ENCODE data around the gene SLC9A7.

The SLC9A7 gene

GRCh38 chrX:46758956-46759644 lies at the start of gene SLC9A7:
SLC9A7 (minus strand) TSS chrX:46759118; CDS start chrX:46759029, 89 bp downstream.
- peak; percentile 64 for DNase-seq

- no peak for DNase-seq
These were observed 46.4 kb upstream of the SLC9A7 start for GRCh38 chrX:46805270-46805669.

GRCh38 chrX:46803140-46803539 lies 44.2 kb upstream of the SLC9A7 start:
- DNase-seq: no peak

DNA sequence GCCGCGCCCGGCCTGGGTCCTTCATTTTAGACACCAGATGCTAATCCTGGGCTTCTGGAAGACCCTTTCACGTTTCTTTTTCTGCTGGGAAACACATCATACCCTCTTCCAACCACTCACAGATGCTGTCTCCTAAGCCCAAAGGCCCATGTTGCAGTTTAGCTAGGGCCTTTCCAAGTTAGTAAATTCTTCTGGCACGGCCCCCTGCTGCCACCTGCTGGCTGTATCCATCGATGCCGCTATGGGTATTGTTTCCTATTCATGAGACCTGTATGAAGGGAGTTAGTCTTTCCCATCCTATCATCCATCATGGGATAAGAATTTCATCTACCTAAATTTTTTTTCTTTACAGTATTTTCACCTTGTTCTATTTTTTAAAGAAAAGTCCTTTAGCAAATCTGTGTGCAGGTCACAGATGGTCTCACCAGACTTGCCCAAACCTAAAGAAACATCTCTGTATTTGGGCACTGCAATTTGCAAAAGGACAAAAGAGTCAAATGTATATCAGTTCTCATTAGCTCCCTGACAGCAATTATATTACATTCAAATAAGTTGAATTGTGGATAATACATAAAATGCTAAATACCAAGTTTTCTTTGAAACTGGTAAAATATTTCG lies 37.8 kb upstream of the SLC9A7 start:
- DNase-seq: peak; percentile 65

- DNase-seq: no peak
These were observed 34.6 kb upstream of the SLC9A7 start for GRCh38 chrX:46793386-46794143.

GRCh38 chrX:46792810-46793188 lies 33.9 kb upstream of the SLC9A7 start:
- peak; percentile 59 for DNase-seq

- peak; percentile 89 for DNase-seq
These were observed 33.2 kb upstream of the SLC9A7 start for GRCh38 chrX:46791927-46792809.

DNA sequence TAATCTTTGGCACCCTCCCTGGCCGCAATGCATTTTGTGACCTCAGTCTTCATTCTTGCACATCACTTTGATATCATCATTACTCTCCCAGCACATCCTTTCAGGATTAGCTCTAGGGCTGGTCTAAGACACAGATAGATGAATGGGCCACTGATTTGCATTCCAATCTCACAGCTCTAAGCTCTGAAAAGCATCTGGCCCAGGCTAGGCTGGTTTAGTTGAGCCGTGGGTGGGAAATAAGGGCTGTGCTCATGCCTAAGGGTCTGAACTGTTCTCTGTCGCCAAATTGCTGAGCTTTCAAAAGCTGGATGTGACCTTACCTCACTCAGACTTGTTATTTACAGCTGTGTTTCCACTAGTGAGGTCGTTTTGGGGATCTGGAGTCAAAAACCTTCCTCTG lies 30.0 kb upstream of the SLC9A7 start:
- DNase-seq: no peak

- peak; percentile 36 for DNase-seq
These were observed 25.5 kb upstream of the SLC9A7 start for GRCh38 chrX:46784437-46784836.

DNA sequence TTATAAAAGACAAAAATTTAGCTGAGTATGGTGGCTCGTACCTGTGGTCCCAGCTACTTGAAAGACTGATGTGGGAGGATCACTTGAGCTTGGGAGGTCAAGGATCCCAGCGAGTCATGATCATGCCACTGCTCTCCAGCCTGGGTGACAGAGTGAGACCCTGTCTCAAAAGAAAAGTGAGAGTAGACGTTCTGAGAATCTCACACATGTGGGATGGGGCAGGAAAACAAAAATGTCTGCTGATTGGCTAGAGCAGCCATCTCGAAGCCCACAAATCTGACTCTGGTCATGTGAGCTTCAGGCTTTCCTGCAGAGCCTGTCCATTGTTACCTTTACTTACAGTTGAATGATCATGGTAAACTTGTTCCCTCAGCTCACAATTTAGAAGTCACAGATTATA lies 23.1 kb upstream of the SLC9A7 start:
- no peak for DNase-seq

- no peak for DNase-seq
These were observed 19.3 kb upstream of the SLC9A7 start for GRCh38 chrX:46777971-46778810.

GRCh38 chrX:46770817-46771163 lies 11.9 kb upstream of the SLC9A7 start:
- no peak for DNase-seq

DNA sequence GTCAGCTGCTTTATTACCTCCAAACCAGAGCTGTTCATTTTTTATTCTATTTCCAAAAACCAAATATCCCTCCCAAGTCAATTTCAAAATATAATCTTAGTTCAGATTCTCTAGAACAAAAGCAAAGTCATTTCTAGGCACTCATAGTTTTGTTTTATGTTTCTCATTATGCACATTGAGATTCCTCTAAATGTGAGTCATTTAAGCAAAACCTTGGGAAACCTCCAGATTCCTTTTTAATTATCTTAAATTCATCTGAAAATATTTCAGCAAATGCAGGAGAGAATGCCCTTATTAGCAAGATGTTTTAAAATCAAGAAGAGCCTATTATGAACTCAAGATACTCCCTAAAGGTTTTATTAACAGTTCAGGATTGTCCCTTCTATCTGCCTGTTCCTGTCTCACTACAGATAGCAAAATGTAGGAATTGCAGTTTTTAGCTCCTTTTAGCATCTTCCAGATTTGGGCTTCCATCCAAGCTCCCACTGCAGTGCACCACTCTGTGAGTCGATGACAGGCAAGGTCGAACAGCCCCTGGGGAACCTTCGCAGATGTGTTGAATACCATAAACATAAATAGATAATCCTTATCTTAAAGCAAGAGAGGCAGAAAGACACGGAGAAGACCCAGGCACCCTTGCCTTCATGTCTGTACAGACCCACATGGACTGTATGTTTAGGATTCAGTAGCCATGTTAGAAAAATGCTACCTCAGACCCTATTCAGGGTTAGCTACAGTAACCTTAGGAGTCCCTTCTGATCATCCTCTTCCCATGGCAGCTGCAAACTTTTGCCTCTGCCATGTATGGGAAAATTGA lies 11.3 kb upstream of the SLC9A7 start:
- no peak for DNase-seq

DNA sequence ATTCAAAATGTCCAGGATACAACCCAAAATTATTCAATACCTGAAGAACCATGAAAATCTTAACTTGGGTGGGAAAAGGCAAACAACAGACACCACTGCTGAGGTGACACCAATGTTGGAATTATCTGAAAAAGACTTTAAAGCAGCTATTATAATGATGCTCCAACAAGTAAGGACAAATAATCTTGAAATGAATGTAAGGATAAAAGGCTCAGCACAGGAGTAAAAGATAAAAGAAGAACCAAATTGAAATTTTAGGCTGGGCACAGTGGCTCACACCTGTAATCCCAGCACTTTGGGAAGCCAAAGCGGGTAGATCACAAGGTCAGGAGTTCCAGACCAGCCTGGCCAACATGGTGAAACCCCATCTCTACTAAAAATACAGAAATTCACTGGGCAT lies 4.0 kb upstream of the SLC9A7 start:
- no peak for DNase-seq

GRCh38 chrX:46759645-46759974 lies 692 bp upstream of the SLC9A7 start:
- DNase-seq: no peak

DNA sequence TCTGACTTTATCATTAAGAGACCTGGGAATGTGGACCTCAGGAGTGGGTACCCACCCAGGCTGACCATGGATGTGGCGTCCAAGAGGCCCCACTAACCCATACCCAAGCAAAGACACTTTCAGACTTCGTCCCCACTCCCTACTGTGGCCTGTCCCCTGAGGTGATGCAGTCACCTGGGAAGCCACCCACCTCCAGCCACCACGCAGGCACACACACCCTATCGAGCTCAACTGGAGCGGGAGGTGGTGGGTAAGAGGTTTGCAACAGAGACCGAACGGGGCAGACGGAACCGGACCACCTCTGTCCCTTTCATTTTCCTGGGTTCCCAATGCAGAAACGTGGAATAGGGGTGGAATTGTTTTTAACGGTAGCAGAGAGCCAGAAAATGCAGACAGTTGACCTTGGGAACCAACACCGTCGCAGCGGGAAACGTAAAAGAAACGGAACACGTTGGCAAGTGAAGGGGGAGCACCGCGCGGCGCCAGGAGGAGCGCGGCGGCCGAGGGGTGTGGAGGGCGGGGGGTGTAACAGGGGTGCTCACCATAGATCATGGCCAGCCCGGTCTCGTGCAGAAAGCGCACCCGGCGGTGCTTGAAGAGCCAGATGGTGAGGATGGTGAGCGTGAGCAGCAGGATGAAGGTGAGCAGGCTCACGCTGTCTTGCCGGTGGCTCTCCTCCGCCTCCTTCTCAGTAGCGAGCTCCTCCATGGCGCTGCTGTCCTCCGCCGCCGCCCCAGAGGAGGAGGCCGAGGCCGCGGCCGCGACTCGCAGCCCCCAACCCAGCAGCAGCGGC lies 559 bp downstream of the SLC9A7 start:
- no peak for DNase-seq

DNA sequence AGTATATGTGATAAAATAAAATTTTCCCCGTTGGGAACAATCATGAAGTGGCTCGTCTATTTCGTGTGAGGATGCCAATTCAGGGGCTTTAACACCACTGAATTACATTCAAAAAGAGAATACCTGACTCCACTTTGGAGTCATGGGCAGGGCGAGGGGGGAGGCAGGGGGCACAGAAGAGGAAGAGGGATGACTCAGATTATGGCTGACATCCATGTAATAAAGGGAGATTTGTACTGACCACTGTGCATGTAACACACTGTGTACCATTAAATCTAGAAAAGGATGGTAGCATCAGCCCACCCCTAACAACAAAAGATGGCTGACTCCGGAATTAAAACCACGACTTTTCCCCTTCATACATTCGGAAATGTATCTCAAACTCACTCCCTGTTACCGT lies 1.3 kb downstream of the SLC9A7 start:
- DNase-seq: no peak

DNA sequence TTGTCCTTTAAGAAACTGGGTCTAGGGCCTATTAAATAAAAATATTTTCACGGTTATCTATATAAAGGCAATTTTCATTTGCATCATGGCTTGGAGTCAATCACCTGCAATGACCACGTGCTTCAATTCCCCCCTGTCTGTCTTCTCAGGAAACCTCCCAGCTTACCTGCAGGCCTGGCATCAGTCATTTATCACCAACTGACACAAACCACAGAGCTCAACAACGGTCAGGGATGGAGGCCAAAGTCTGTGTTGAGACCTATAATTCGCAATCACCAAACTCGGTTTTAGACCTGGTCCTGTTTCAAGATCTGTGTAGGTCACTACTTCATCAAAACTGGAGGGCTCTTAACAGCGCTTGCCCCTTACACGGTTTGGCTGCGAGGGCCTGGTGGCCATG lies 1.9 kb downstream of the SLC9A7 start:
- no peak for DNase-seq

- peak; percentile 79 for DNase-seq
These were observed 3.2 kb downstream of the SLC9A7 start for GRCh38 chrX:46755671-46756070.

GRCh38 chrX:46754586-46755061 lies 4.3 kb downstream of the SLC9A7 start:
- peak; percentile 24 for DNase-seq

All from inflammatory macrophage treated with lipopolysaccharide for 4 hours (primary cell).